ENCODE results near the gene IRX2.

Gene IRX2

DNA sequence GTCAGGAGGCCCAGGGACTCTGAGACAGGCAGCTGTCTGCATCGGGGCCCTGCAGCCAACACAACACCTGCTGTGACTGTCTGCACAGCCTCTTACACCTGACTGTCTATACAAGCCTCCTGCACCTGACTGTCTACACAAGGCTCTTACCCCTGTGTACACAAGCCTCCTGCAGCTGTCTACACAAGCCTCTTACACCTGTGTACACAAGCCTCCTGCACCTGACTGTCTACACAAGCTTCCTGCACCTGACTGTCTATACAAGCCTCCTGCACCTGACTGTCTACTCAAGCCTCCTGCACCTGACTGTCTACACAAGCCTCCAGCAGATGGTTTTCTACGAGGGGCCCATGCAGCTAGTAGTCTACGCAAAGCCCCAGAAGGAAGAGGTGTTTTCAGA lies 18.6 kb downstream of the IRX2 start:
- Histone ChIP-seq H3K27me3 (ENCODE audit: insufficient read depth, insufficient read length) (no peaks in the 10 kb centered on the region), H3K4me3 (ENCODE audit: insufficient read length, low read depth) (no peak overlapping the region), H3K9me3 (ENCODE audit: insufficient read depth, low read length) (no peaks in the 10 kb centered on the region), H3K36me3 (ENCODE audit: insufficient read depth, insufficient read length, low read length) (no peaks in the 10 kb centered on the region), H3K9ac (ENCODE audit: insufficient read length, low read depth) (no peak overlapping the region), H3K4me1 (ENCODE audit: insufficient read depth, insufficient read length) (no peaks in the 10 kb centered on the region)
- DNase-seq (ENCODE audit: low read depth, low spot score), result no peak
- no peak for TF ChIP-seq YY1 (IDR thresholded peaks at IDR 0.05; ENCODE audit: insufficient read depth, insufficient read length)
- no peak for TF ChIP-seq SUZ12 (IDR thresholded peaks at IDR 0.05; ENCODE audit: extremely low read depth, insufficient read depth, insufficient read length)
- no peak for TF ChIP-seq ZNF274 (IDR thresholded peaks at IDR 0.05; ENCODE audit: low read depth, low read length)

DNA sequence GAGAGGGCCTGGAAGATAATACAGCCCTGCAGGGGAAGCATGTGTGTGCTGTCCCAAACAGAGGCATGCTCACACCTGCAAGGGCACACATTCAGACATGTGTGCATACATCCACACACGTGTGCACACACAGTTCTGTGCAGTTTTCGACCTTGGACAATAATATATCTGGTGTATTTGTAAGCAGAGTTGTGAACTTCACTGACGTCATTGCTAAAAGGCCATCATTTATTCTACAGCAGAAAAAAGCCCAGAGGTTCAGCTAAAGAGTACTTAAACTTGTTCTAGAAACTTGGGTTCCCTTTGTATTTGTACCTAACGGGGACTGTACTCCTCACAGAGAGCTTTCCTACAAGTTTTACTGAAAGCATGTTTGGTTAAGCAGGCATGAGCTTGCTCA lies 19.5 kb downstream of the IRX2 start:
- no peak for DNase-seq (ENCODE audit: low read depth, low spot score)
- Histone ChIP-seq H3K4me1 (ENCODE audit: insufficient read depth, insufficient read length) (no peaks in the 10 kb centered on the region), H3K27me3 (ENCODE audit: insufficient read depth, insufficient read length) (no peaks in the 10 kb centered on the region), H3K36me3 (ENCODE audit: insufficient read depth, insufficient read length, low read length) (no peaks in the 10 kb centered on the region), H3K9ac (ENCODE audit: insufficient read length, low read depth) (no peak overlapping the region), H3K9me3 (ENCODE audit: insufficient read depth, low read length) (no peaks in the 10 kb centered on the region), H3K4me3 (ENCODE audit: insufficient read length, low read depth) (no peak overlapping the region)
- TF ChIP-seq SUZ12 (IDR thresholded peaks at IDR 0.05; ENCODE audit: extremely low read depth, insufficient read depth, insufficient read length) (no peak), YY1 (IDR thresholded peaks at IDR 0.05; ENCODE audit: insufficient read depth, insufficient read length) (no peak), ZNF274 (IDR thresholded peaks at IDR 0.05; ENCODE audit: low read depth, low read length) (no peak)

DNA sequence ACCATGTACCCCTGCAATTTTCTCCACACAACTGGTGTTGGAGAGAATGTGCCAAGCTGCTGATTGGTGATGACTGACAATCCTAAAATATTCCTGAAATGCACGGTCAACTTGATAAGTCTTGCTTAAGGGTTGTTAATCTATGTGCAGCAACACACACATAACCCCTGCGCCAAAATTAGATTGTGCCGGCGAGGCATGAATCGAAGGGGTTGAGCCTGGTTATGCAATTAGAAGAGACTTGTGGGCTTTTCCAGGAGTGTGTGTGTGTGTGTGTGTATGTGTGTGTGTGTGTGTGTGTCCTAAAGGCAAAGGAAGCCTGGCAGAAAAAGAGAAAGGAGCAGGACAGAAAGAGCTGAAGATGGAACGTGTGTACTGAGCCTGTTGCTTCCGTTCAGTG lies 22.3 kb downstream of the IRX2 start:
- H3K4me3 ChIP-seq (ENCODE audit: insufficient read length, low read depth), result no peak overlapping the region
- TF ChIP-seq ZNF274 (IDR thresholded peaks at IDR 0.05; ENCODE audit: low read depth, low read length) (no peak), YY1 (IDR thresholded peaks at IDR 0.05; ENCODE audit: insufficient read depth, insufficient read length) (no peak), SUZ12 (IDR thresholded peaks at IDR 0.05; ENCODE audit: extremely low read depth, insufficient read depth, insufficient read length) (no peak)
- DNase-seq (ENCODE audit: low read depth, low spot score), result no peak
- no peaks in the 10 kb centered on the region for H3K4me1 ChIP-seq (ENCODE audit: insufficient read depth, insufficient read length)
- H3K9me3 ChIP-seq (ENCODE audit: insufficient read depth, low read length), result no peaks in the 10 kb centered on the region
- no peaks in the 10 kb centered on the region for H3K27me3 ChIP-seq (ENCODE audit: insufficient read depth, insufficient read length)
- H3K36me3 ChIP-seq (ENCODE audit: insufficient read depth, insufficient read length, low read length), result no peaks in the 10 kb centered on the region
- H3K9ac ChIP-seq (ENCODE audit: insufficient read length, low read depth), result no peak overlapping the region

DNA sequence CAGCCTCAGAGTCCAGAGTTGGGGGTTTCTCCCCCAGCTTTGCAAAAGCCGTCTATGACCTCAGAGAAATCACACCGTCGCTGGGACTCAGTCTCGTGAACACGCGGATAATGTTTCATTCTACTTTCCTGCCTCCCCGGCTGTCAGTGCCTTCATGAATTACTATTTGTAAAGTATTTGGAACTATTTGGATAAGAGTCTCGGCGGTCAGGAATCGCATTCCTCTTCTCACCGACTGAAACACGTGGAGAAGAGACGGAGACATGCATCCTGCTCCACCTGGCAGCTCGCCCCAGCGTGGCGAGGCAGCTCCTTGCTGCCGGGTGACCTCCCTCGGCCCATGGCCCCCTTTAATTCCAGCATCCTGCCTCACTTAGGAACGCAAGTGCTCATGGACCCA lies 23.9 kb downstream of the IRX2 start:
- DNase-seq (ENCODE audit: low read depth, low spot score), result no peak
- H3K36me3 ChIP-seq (ENCODE audit: insufficient read depth, insufficient read length, low read length), result no peaks in the 10 kb centered on the region
- H3K27me3 ChIP-seq (ENCODE audit: insufficient read depth, insufficient read length), result no peaks in the 10 kb centered on the region
- TF ChIP-seq SUZ12 (IDR thresholded peaks at IDR 0.05; ENCODE audit: extremely low read depth, insufficient read depth, insufficient read length), result no peak
- no peaks in the 10 kb centered on the region for H3K4me1 ChIP-seq (ENCODE audit: insufficient read depth, insufficient read length)
- no peak overlapping the region for H3K9ac ChIP-seq (ENCODE audit: insufficient read length, low read depth)
- no peaks in the 10 kb centered on the region for H3K9me3 ChIP-seq (ENCODE audit: insufficient read depth, low read length)
- no peak overlapping the region for H3K4me3 ChIP-seq (ENCODE audit: insufficient read length, low read depth)

DNA sequence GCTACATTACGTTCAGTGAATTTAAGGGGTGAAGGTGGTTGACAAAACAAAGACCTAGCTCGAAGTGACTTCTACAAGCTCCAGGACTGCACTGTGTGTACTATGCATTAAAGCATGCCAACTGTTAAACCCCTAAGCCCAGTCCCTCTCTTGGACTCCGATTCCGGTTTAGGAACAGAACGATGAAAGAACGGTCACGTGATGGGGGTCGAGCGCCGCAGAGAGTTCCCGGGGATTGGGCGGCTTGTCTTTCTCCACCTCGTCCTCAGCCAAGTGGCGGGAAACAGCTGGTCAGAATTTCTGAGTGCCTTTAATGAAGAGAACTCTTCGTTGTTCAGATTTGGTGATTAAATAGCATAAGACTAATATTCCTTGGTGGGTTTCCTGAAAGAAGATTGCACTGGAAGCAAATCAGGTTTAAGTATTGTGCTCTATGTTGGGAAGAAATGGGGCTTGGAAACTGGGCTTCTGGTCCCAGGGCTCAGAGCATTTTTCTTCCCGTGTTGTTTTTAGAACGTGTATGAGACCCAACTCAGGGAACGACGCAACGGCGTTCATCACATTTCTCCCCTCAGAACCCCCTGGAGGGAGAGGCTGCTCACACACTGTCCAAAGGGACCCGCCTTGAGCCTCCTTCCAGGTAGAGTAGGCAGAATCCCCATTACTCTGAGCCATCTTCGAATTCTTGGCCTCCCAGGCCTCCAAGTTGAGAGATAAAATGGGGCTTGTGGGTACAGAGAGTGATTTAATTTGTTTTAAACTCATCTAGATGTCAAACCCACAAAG lies 25.3 kb downstream of the IRX2 start:
- Histone ChIP-seq H3K4me1 (ENCODE audit: insufficient read depth, insufficient read length) (no peaks in the 10 kb centered on the region), H3K36me3 (ENCODE audit: insufficient read depth, insufficient read length, low read length) (no peaks in the 10 kb centered on the region), H3K4me3 (ENCODE audit: insufficient read length, low read depth) (no peak overlapping the region), H3K9ac (ENCODE audit: insufficient read length, low read depth) (no peak overlapping the region), H3K27me3 (ENCODE audit: insufficient read depth, insufficient read length) (no peaks in the 10 kb centered on the region), H3K9me3 (ENCODE audit: insufficient read depth, low read length) (no peaks in the 10 kb centered on the region)
- TF ChIP-seq ZNF274 (IDR thresholded peaks at IDR 0.05; ENCODE audit: low read depth, low read length) (no peak), SUZ12 (IDR thresholded peaks at IDR 0.05; ENCODE audit: extremely low read depth, insufficient read depth, insufficient read length) (no peak), YY1 (IDR thresholded peaks at IDR 0.05; ENCODE audit: insufficient read depth, insufficient read length) (no peak)
- no peak for DNase-seq (ENCODE audit: low read depth, low spot score)

DNA sequence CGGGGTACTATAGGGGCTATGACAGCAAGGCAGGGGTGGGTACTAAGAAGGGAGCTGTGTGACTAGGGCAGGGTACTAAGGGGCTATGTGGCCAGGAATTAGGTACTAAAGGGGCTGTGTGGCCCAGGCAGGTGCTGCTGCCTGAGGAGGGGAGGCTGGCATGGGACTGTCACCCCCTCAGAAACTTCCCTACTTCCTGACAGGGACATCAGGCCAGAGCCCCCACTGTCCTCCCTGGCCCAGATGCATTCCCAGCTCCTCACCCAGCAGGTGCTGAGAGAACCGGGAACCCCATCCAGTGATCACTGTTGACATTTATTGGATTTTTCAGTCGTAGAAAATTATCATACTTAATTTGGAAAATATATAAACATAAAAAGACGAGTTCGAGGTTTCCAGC lies 26.6 kb downstream of the IRX2 start:
- DNase-seq (ENCODE audit: low read depth, low spot score), result no peak
- Histone ChIP-seq H3K4me3 (ENCODE audit: insufficient read length, low read depth) (no peak overlapping the region), H3K27me3 (ENCODE audit: insufficient read depth, insufficient read length) (no peaks in the 10 kb centered on the region)

DNA sequence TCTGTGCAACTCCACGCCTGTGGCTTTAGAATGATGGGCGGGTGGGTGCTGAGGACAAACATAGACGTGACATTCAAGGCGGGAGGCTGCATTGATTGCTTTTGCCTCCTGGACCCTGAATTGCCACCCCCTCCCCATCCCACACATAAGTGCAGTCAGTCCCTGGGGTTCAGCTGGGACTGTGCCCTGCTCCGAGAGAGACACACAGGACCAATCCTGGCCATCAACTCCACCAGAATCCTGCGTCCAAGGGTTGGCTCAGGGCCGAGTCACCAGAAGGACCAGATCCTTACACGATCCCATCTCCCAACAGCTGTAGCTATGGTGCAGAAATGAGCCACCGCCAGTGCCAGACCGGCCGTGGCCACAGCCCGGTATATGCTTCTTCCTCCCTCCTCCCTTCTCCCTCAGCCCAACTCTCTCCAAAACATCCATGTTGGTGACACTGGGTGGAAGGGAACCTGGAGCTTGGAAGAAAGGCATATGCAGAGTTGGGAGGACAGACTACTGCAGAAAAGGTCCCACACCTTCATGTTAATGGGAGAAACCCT lies 27.4 kb downstream of the IRX2 start:
- Histone ChIP-seq H3K9me3 (ENCODE audit: insufficient read depth, low read length) (no peaks in the 10 kb centered on the region), H3K9ac (ENCODE audit: insufficient read length, low read depth) (no peak overlapping the region), H3K36me3 (ENCODE audit: insufficient read depth, insufficient read length, low read length) (no peaks in the 10 kb centered on the region), H3K4me3 (ENCODE audit: insufficient read length, low read depth) (no peak overlapping the region), H3K27me3 (ENCODE audit: insufficient read depth, insufficient read length) (no peaks in the 10 kb centered on the region), H3K4me1 (ENCODE audit: insufficient read depth, insufficient read length) (no peaks in the 10 kb centered on the region)
- TF ChIP-seq ZNF274 (IDR thresholded peaks at IDR 0.05; ENCODE audit: low read depth, low read length) (no peak), SUZ12 (IDR thresholded peaks at IDR 0.05; ENCODE audit: extremely low read depth, insufficient read depth, insufficient read length) (no peak), YY1 (IDR thresholded peaks at IDR 0.05; ENCODE audit: insufficient read depth, insufficient read length) (no peak)
- DNase-seq (ENCODE audit: low read depth, low spot score), result no peak

More for the DNA sequence above, 26.6 kb downstream of the IRX2 start:
- Histone ChIP-seq H3K9me3 (ENCODE audit: insufficient read depth, low read length) (no peaks in the 10 kb centered on the region), H3K36me3 (ENCODE audit: insufficient read depth, insufficient read length, low read length) (no peaks in the 10 kb centered on the region), H3K9ac (ENCODE audit: insufficient read length, low read depth) (no peak overlapping the region), H3K4me1 (ENCODE audit: insufficient read depth, insufficient read length) (no peaks in the 10 kb centered on the region)
- TF ChIP-seq SUZ12 (IDR thresholded peaks at IDR 0.05; ENCODE audit: extremely low read depth, insufficient read depth, insufficient read length), result no peak
- TF ChIP-seq ZNF274 (IDR thresholded peaks at IDR 0.05; ENCODE audit: low read depth, low read length), result no peak
- no peak for TF ChIP-seq YY1 (IDR thresholded peaks at IDR 0.05; ENCODE audit: insufficient read depth, insufficient read length)
